Neural cell (in vitro differentiated cells): ENCODE data around the gene SERAC1. TPM values are rescaled to one million over a fixed set of nuclear protein-coding genes. Genes with fewer than 3 reads are reported as not detected.
"Not testable (repeated sequence)": the region's sequence is repeated elsewhere in the genome, so short reads cannot be mapped to it uniquely, and the experiment has no call there.

Experiments
- H2AFZ ChIP-seq: fragments of 200-600, 300-800 bp; sonication (generic), shearing (Covaris generic); 2 replicates; pipeline ENCODE4 v1.6.0; 2014; ENCODE audit warnings: low read depth, mild to moderate bottlenecking, antibody characterized with exemption, low read length, moderate library complexity
- H3F3A ChIP-seq: fragments of 200-600 bp; shearing (Covaris generic); 2 replicates; pipeline ENCODE4 v1.6.1; 2016; ENCODE audit warnings: mild to moderate bottlenecking, moderate library complexity, mixed read lengths, antibody characterized with exemption, low read length; ENCODE audit not compliant: insufficient read depth, poor library complexity, severe bottlenecking
- H3K27ac ChIP-seq: fragments of 200-600, 300-800 bp; sonication (generic), shearing (Covaris generic); 2 replicates; pipeline ENCODE4 v1.5.1; 2014; ENCODE audit warnings: mild to moderate bottlenecking, low read length, moderate library complexity
- H3K27me3 ChIP-seq: fragments of 300-800, 200-600 bp; sonication (generic), shearing (Covaris generic); 2 replicates; pipeline ENCODE4 v1.6.0; 2014; ENCODE audit warnings: mild to moderate bottlenecking, low read depth, low read length, moderate library complexity; ENCODE audit not compliant: insufficient read depth
- H3K36me3 ChIP-seq: fragments of 300-800, 200-600 bp; sonication (generic), shearing (Covaris generic); 2 replicates; pipeline ENCODE4 v1.5.1; 2014; ENCODE audit warnings: mild to moderate bottlenecking, antibody characterized with exemption, low read length, moderate library complexity; ENCODE audit not compliant: insufficient read depth
- H3K4me2 ChIP-seq: fragments of 300-800, 200-600 bp; sonication (generic), shearing (Covaris generic); 2 replicates; pipeline ENCODE4 v1.6.0; 2014; ENCODE audit warnings: mild to moderate bottlenecking, low read length
- H3K4me3 ChIP-seq: fragments of 300-800, 200-600 bp; sonication (generic), shearing (Covaris generic); 2 replicates; pipeline ENCODE4 v1.5.1; 2014; ENCODE audit warnings: mild to moderate bottlenecking, low read length, moderate library complexity
- H3K79me2 ChIP-seq: fragments of 200-600 bp; shearing (Covaris generic); replicated peaks from 2 replicates; pipeline ENCODE4 v1.6.0; 2014; ENCODE audit warnings: mild to moderate bottlenecking, low read length, moderate library complexity; ENCODE audit not compliant: insufficient read depth
- H3K9ac ChIP-seq: fragments of 300-800, 200-600 bp; sonication (generic), shearing (Covaris generic); 2 replicates; pipeline ENCODE4 v1.6.1; 2016; ENCODE audit warnings: mild to moderate bottlenecking, low read length, mixed read lengths
- H3K9me2 ChIP-seq: fragments of 200-600 bp; shearing (Covaris generic); 2 replicates; pipeline ENCODE4 v1.6.1; 2016; ENCODE audit warnings: mild to moderate bottlenecking, low read length, mixed read lengths; ENCODE audit not compliant: insufficient read depth
- H3K9me3 ChIP-seq: fragments of 200-600, 300-800 bp; sonication (generic), shearing (Covaris generic); 2 replicates; pipeline ENCODE4 v1.6.1; 2016; ENCODE audit warnings: mild to moderate bottlenecking, mixed run types, low read length, moderate library complexity, mixed read lengths
- H4K20me1 ChIP-seq: fragments of 200-600 bp; shearing (Covaris generic); 2 replicates; pipeline ENCODE4 v1.6.1; 2016; ENCODE audit warnings: mild to moderate bottlenecking, mixed run types; ENCODE audit not compliant: insufficient read depth
- CTCF ChIP-seq: fragments of 450-650 bp; IDR thresholded peaks from 2 replicates; pipeline ENCODE4 v1.5.1; 2014; ENCODE audit warnings: antibody characterized with exemption, mild to moderate bottlenecking, moderate library complexity; ENCODE audit not compliant: poor library complexity, severe bottlenecking
- EP300 ChIP-seq: fragments of 450-650 bp; conservative IDR thresholded peaks from 2 replicates; pipeline ENCODE4 v1.6.1; 2014; ENCODE audit warnings: antibody characterized with exemption, mild to moderate bottlenecking, moderate library complexity; ENCODE audit not compliant: poor library complexity, severe bottlenecking
- EZH2 ChIP-seq: fragments of 200-600, 300-800 bp; shearing (Covaris generic), sonication (generic); IDR thresholded peaks from 2 replicates; pipeline ENCODE4 v1.6.1; 2014; ENCODE audit warnings: antibody characterized with exemption, low read length, borderline replicate concordance, mild to moderate bottlenecking; ENCODE audit not compliant: insufficient read depth, poor library complexity, severe bottlenecking
- MXI1 ChIP-seq: fragments of 450-650 bp; conservative IDR thresholded peaks from 2 replicates; pipeline ENCODE4 v1.6.1; 2014; ENCODE audit warnings: antibody characterized with exemption, mild to moderate bottlenecking; ENCODE audit not compliant: poor library complexity, severe bottlenecking
- POLR2AphosphoS5 ChIP-seq: IDR thresholded peaks from 2 replicates; pipeline ENCODE4 v1.6.1; 2012
- RAD21 ChIP-seq: fragments of 450-650 bp; conservative IDR thresholded peaks from 2 replicates; pipeline ENCODE4 v1.6.1; 2014; ENCODE audit warnings: antibody characterized with exemption, mild to moderate bottlenecking, moderate library complexity
- REST ChIP-seq: IDR thresholded peaks from 2 replicates; pipeline ENCODE4 v1.6.1; 2012; ENCODE audit warnings: borderline replicate concordance
- SMC3 ChIP-seq: fragments of 450-650 bp; conservative IDR thresholded peaks from 2 replicates; pipeline ENCODE4 v1.6.1; 2014; ENCODE audit warnings: antibody characterized with exemption, mild to moderate bottlenecking, moderate library complexity; ENCODE audit not compliant: poor library complexity
- TAF1 ChIP-seq: IDR thresholded peaks from 2 replicates; pipeline ENCODE4 v1.6.1; 2012; ENCODE audit warnings: low read depth
- polyA plus RNA-seq: library from polyadenylated mRNA; depleted of rRNA; stranded (reverse); fragments of >200 nt; gene quantifications from 2 replicates; pipeline ENCODE4 v1.2.3, GENCODE V29; 2014

SERAC1 gene
- polyA plus RNA-seq, 1 donor from 2014 or later: 22.2 TPM

- no peaks in the 10 kb centered on the region for H3K9me2 ChIP-seq
- TF ChIP-seq SMC3: no peak
- no peak for TF ChIP-seq POLR2AphosphoS5
- TF ChIP-seq MXI1: no peak
- TF ChIP-seq TAF1: no peak
- no peak for TF ChIP-seq REST
- no peak for TF ChIP-seq EP300
- no peak for TF ChIP-seq EZH2
- no peak for TF ChIP-seq RAD21
- no peak for TF ChIP-seq CTCF
- no peak overlapping the region for H3K4me3 ChIP-seq
- H3K36me3 ChIP-seq: peaks cover 7% of the 10 kb centered on the region
- no peak overlapping the region for H3K27ac ChIP-seq
- H3K4me2 ChIP-seq: no peak overlapping the region
- no peaks in the 10 kb centered on the region for H3K79me2 ChIP-seq
- no peaks in the 10 kb centered on the region for H3K9me3 ChIP-seq
- no peak overlapping the region for H3K9ac ChIP-seq
- no peaks in the 10 kb centered on the region for H4K20me1 ChIP-seq
- H3K27me3 ChIP-seq: no peaks in the 10 kb centered on the region
- no peaks in the 10 kb centered on the region for H3F3A ChIP-seq
- H2AFZ ChIP-seq: no peak overlapping the region
Observed at GRCh38 chr6:158184608-158185007, 16.5 kb upstream of the SERAC1 start.

GRCh38 chr6:158183174-158183972 is 15.3 kb upstream of the SERAC1 start:
- not testable (repeated sequence) for H3K27ac ChIP-seq, H4K20me1 ChIP-seq, H3K4me3 ChIP-seq, H3K9me2 ChIP-seq, H3K36me3 ChIP-seq, H3K79me2 ChIP-seq, H3K27me3 ChIP-seq, H3K9ac ChIP-seq, H3K4me2 ChIP-seq, H2AFZ ChIP-seq, H3F3A ChIP-seq, H3K9me3 ChIP-seq

GRCh38 chr6:158177712-158178111 is 9.7 kb upstream of the SERAC1 start:
- not testable (repeated sequence) for H4K20me1 ChIP-seq, H3K9me2 ChIP-seq, H3K9me3 ChIP-seq, H3K36me3 ChIP-seq, H3K9ac ChIP-seq, H2AFZ ChIP-seq, H3F3A ChIP-seq, H3K27me3 ChIP-seq, H3K4me2 ChIP-seq, H3K79me2 ChIP-seq, H3K4me3 ChIP-seq, H3K27ac ChIP-seq
